G401 (cell line): ENCODE results near the gene MORN5. TPM values are rescaled to one million over a fixed set of nuclear protein-coding genes. Genes with fewer than 3 reads are reported as not detected.

Source experiments
- DNase-seq: peaks from one replicate; pipeline ENCODE4 v3.0.0-alpha.2; 2015; ENCODE audit warnings: low spot score
- in situ Hi-C: cut with HindIII; loops from 2 replicates; pipeline ENCODE4 v1.10.0; 2016; ENCODE audit warnings: low sequenced_read_pairs, mixed read lengths
- total RNA-seq: library from RNA; depleted of rRNA; stranded (reverse); fragments of >200 nt; shearing (Covaris generic); gene quantifications from 2 replicates; pipeline ENCODE4 v1.2.3, GENCODE V29; 2014

The MORN5 gene
- total RNA-seq, 1 experiment from 2014 or later: not detected

GRCh38 chr9:122205176-122205575 is 45.5 kb downstream of the MORN5 start:
- in situ Hi-C loops: no loop called here
- DNase-seq: no peak

- no peak for DNase-seq
- in situ Hi-C loops: no loop called here
These were observed 46.7 kb downstream of the MORN5 start for GRCh38 chr9:122206118-122207046.

GRCh38 chr9:122207096-122207495 is 47.4 kb downstream of the MORN5 start:
- no peak for DNase-seq
- in situ Hi-C loops: no loop called here

- DNase-seq: no peak
- in situ Hi-C loops: no loop called here
These were observed 49.7 kb downstream of the MORN5 start for GRCh38 chr9:122209451-122209850.

- in situ Hi-C loops: no loop called here
- no peak for DNase-seq
These were observed 52.8 kb downstream of the MORN5 start for GRCh38 chr9:122212473-122213004.

- in situ Hi-C loops: no loop called here
- DNase-seq: no peak
These were observed 53.4 kb downstream of the MORN5 start for GRCh38 chr9:122213102-122213588.

- in situ Hi-C loops: no loop called here
- no peak for DNase-seq
These were observed 54.1 kb downstream of the MORN5 start for GRCh38 chr9:122213589-122214413.

- in situ Hi-C loops: no loop called here
- no peak for DNase-seq
These were observed 54.8 kb downstream of the MORN5 start for GRCh38 chr9:122214507-122214906.

GRCh38 chr9:122215663-122216062 is 56.0 kb downstream of the MORN5 start:
- in situ Hi-C loops: no loop called here
- DNase-seq: no peak

GRCh38 chr9:122216138-122216797 is 56.6 kb downstream of the MORN5 start:
- no peak for DNase-seq
- in situ Hi-C loops: no loop called here

- DNase-seq: no peak
- in situ Hi-C loops: no loop called here
These were observed 57.2 kb downstream of the MORN5 start for GRCh38 chr9:122216798-122217418.

GRCh38 chr9:122217640-122218039 is 57.9 kb downstream of the MORN5 start:
- in situ Hi-C loops: no loop called here
- DNase-seq: no peak

GRCh38 chr9:122218071-122218934 is 58.6 kb downstream of the MORN5 start:
- DNase-seq: no peak
- in situ Hi-C loops: no loop called here

GRCh38 chr9:122218935-122219855 is 59.5 kb downstream of the MORN5 start:
- no peak for DNase-seq
- in situ Hi-C loops: no loop called here

- no peak for DNase-seq
- in situ Hi-C loops: no loop called here
These were observed 60.4 kb downstream of the MORN5 start for GRCh38 chr9:122219856-122220672.

- in situ Hi-C loops: no loop called here
- no peak for DNase-seq
These were observed 61.0 kb downstream of the MORN5 start for GRCh38 chr9:122220673-122221182.
